HepG2 (cell line): Measurements from ENCODE around the gene ANXA5. TPM values are rescaled to one million over a fixed set of nuclear protein-coding genes. Genes with fewer than 3 reads are reported as not detected.

ENCODE experiments used
- ATM ChIP-seq: fragments of 450-650 bp; IDR thresholded peaks from 2 replicates; pipeline ENCODE4 v1.7.1; 2017; ENCODE audit warnings: mild to moderate bottlenecking, borderline replicate concordance
- DMAP1 ChIP-seq: IDR thresholded peaks from 2 replicates; pipeline ENCODE4 v1.6.1; 2016
- FOSL2 ChIP-seq: sonication (generic); formaldehyde crosslinking; IDR thresholded peaks from 2 replicates; pipeline ENCODE4 v1.4.0; 2020; ENCODE audit warnings: missing genetic modification reagents
- HMGXB4 ChIP-seq, 2 experiments: sonication (generic) in 1 of 2; formaldehyde crosslinking in 1 of 2; IDR thresholded peaks; 2 replicates each; pipeline versions ENCODE4 v1.4.0 to v1.6.1; 2018 to 2020; ENCODE audit warnings: missing genetic modification reagents in 2 of 2, borderline replicate concordance in 1 of 2, low read depth in 1 of 2, mild to moderate bottlenecking in 1 of 2, missing biosample characterization in 1 of 2
- KAT2B ChIP-seq: fragments of 150-350 bp; IDR thresholded peaks from 2 replicates; pipeline ENCODE4 v1.6.1; 2014; ENCODE audit warnings: low read depth, low read length, borderline replicate concordance
- KDM5B ChIP-seq: sonication (generic); formaldehyde crosslinking; IDR thresholded peaks from 2 replicates; pipeline ENCODE4 v1.4.0; 2020; ENCODE audit warnings: missing genetic modification reagents, mild to moderate bottlenecking, borderline replicate concordance
- MED8 ChIP-seq: sonication (generic); formaldehyde crosslinking; IDR thresholded peaks from 2 replicates; pipeline ENCODE4 v1.8.1; 2023; ENCODE audit warnings: mild to moderate bottlenecking, missing genetic modification reagents; ENCODE audit not compliant: insufficient replicate concordance
- MEIS1 ChIP-seq: sonication (generic); formaldehyde crosslinking; IDR thresholded peaks from 2 replicates; pipeline ENCODE4 v1.9.0; 2021; ENCODE audit warnings: mild to moderate bottlenecking, missing genetic modification reagents, moderate library complexity, borderline replicate concordance
- NFIC ChIP-seq: IDR thresholded peaks from 2 replicates; pipeline ENCODE4 v1.6.1; 2012; ENCODE audit warnings: mild to moderate bottlenecking, low read length, inconsistent platforms
- PHB2 ChIP-seq: fragments of 450-650 bp; IDR thresholded peaks from 2 replicates; pipeline ENCODE4 v1.6.1; 2018; ENCODE audit not compliant: partially characterized antibody
- RBM39 ChIP-seq: fragments of 200-400 bp; formaldehyde crosslinking; IDR thresholded peaks from one replicate; pipeline ENCODE4 v1.6.1; 2018; ENCODE audit warnings: antibody characterized with exemption, mild to moderate bottlenecking, low read depth, low read length; ENCODE audit not compliant: poor library complexity, severe bottlenecking
- REL ChIP-seq: sonication (generic); formaldehyde crosslinking; conservative IDR thresholded peaks from 2 replicates; pipeline ENCODE4 v1.8.0; 2022; ENCODE audit warnings: mild to moderate bottlenecking, missing genetic modification reagents, moderate library complexity
- REXO4 ChIP-seq: sonication (generic); formaldehyde crosslinking; IDR thresholded peaks from 2 replicates; pipeline ENCODE4 v1.8.0; 2022; ENCODE audit warnings: missing genetic modification reagents, mild to moderate bottlenecking, borderline replicate concordance
- RORA ChIP-seq: sonication (generic); formaldehyde crosslinking; IDR thresholded peaks from 2 replicates; pipeline ENCODE4 v1.5.0; 2020; ENCODE audit warnings: mild to moderate bottlenecking, missing genetic modification reagents, moderate library complexity
- ZFP62 ChIP-seq: sonication (generic); formaldehyde crosslinking; IDR thresholded peaks from 2 replicates; pipeline ENCODE4 v1.4.0; 2020; ENCODE audit warnings: missing genetic modification reagents
- ZMYM4 ChIP-seq: sonication (generic); formaldehyde crosslinking; IDR thresholded peaks from 2 replicates; pipeline ENCODE4 v1.8.1; 2023; ENCODE audit warnings: mild to moderate bottlenecking, missing genetic modification reagents
- ZNF17 ChIP-seq: sonication (generic); formaldehyde crosslinking; IDR thresholded peaks from 2 replicates; pipeline ENCODE4 v1.5.0; 2020; ENCODE audit warnings: mild to moderate bottlenecking, missing genetic modification reagents
- ZNF367 ChIP-seq: sonication (generic); formaldehyde crosslinking; IDR thresholded peaks from 2 replicates; pipeline ENCODE4 v1.4.0; 2020; ENCODE audit warnings: missing genetic modification reagents, borderline replicate concordance
- ZNF431 ChIP-seq: sonication (generic); formaldehyde crosslinking; IDR thresholded peaks from 2 replicates; pipeline ENCODE4 v1.9.0; 2022; ENCODE audit warnings: missing genetic modification reagents, low read depth, mild to moderate bottlenecking, borderline replicate concordance
- ZNF530 ChIP-seq: sonication (generic); formaldehyde crosslinking; IDR thresholded peaks from 2 replicates; pipeline ENCODE4 v1.5.0; 2020; ENCODE audit warnings: low read depth, mild to moderate bottlenecking, missing genetic modification reagents
- ZSCAN29 ChIP-seq: sonication (generic); formaldehyde crosslinking; conservative IDR thresholded peaks from 2 replicates; pipeline ENCODE4 v1.4.0; 2020; ENCODE audit warnings: mild to moderate bottlenecking, missing genetic modification reagents
- polyA plus RNA-seq, 8 experiments: library from polyadenylated mRNA; depleted of rRNA in 3 of 8; stranded (reverse) in 7 of 8; unstranded in 1 of 8; fragments of >200 nt; fragmentation: Illumina TruSeq in 4 of 8; extraction: Trizol in 4 of 8; gene quantifications; 2 replicates each; pipeline versions ENCODE4 v1.2.1 to v1.2.3, GENCODE V29; 2011 to 2016; ENCODE audit warnings: low read depth in 4 of 8, missing spikeins in 1 of 8, mixed read lengths in 1 of 8; ENCODE audit not compliant: insufficient read depth in 1 of 8
- total RNA-seq, 5 experiments: library from RNA; depleted of rRNA; stranded (reverse); fragments of >200 nt; fragmentation: Illumina TruSeq; extraction: Trizol; gene quantifications; 2 replicates each; pipeline ENCODE4 v1.2.3, GENCODE V29; 2016; ENCODE audit warnings: low read depth in 1 of 5
- TF ChIP-seq, protein P1 (sequence below): sonication (generic); formaldehyde crosslinking; IDR thresholded peaks from 2 replicates; pipeline ENCODE4 v1.4.0; 2020; ENCODE audit warnings: mild to moderate bottlenecking, missing genetic modification reagents, borderline replicate concordance
- TF ChIP-seq, protein P2 (sequence below): sonication (generic); formaldehyde crosslinking; IDR thresholded peaks from 2 replicates; pipeline ENCODE4 v1.4.0; 2020; ENCODE audit warnings: missing genetic modification reagents
- TF ChIP-seq, protein P3 (sequence below): sonication (generic); formaldehyde crosslinking; IDR thresholded peaks from 2 replicates; pipeline ENCODE4 v1.4.0; 2020; ENCODE audit warnings: missing genetic modification reagents

ANXA5 gene
- total and polyA plus RNA-seq, 2 of the 13 experiments (the other 11 are each of a cell fraction or from before 2014, with no cell fraction given), result 209 to 342 TPM

- TF ChIP-seq, protein P1, sequence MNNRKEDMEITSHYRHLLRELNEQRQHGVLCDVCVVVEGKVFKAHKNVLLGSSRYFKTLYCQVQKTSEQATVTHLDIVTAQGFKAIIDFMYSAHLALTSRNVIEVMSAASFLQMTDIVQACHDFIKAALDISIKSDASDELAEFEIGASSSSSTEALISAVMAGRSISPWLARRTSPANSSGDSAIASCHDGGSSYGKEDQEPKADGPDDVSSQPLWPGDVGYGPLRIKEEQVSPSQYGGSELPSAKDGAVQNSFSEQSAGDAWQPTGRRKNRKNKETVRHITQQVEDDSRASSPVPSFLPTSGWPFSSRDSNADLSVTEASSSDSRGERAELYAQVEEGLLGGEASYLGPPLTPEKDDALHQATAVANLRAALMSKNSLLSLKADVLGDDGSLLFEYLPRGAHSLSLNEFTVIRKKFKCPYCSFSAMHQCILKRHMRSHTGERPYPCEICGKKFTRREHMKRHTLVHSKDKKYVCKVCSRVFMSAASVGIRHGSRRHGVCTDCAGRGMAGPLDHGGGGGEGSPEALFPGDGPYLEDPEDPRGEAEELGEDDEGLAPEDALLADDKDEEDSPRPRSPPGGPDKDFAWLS (CRISPR knock-in tag), result 0 out of 2 replicates have a peak, but pooled peaks have one; percentile 34
- TF ChIP-seq REL (CRISPR knock-in tag) (no peak), DMAP1 (CRISPR knock-in tag) (peak; percentile 88), ZNF530 (CRISPR knock-in tag) (no peak), ZNF431 (CRISPR knock-in tag) (no peak), ZFP62 (CRISPR knock-in tag) (no peak), ZMYM4 (no peak), RORA (CRISPR knock-in tag) (no peak), ATM (no peak), RBM39 (no peak), REXO4 (CRISPR knock-in tag) (no peak), KAT2B (no peak), PHB2 (no peak), MEIS1 (CRISPR knock-in tag) (no peak), ZNF367 (CRISPR knock-in tag) (no peak), KDM5B (CRISPR knock-in tag) (peak; percentile 40; the same call in 1 of the 2 replicates), HMGXB4 (CRISPR knock-in tag; IDR thresholded peaks at IDR 0.05; ENCODE audit: borderline replicate concordance in 1 of 2, low read depth in 1 of 2) (peak in 1 of 2 experiments; percentile 32; a peak in 3 of 4 replicates), ZNF17 (CRISPR knock-in tag) (0 out of 2 replicates have a peak, but pooled peaks have one; percentile 41), MED8 (CRISPR knock-in tag) (no peak), FOSL2 (CRISPR knock-in tag) (peak; percentile 34; the same call in 1 of the 2 replicates), NFIC (no peak), ZSCAN29 (CRISPR knock-in tag) (no peak)
- TF ChIP-seq, protein P2, sequence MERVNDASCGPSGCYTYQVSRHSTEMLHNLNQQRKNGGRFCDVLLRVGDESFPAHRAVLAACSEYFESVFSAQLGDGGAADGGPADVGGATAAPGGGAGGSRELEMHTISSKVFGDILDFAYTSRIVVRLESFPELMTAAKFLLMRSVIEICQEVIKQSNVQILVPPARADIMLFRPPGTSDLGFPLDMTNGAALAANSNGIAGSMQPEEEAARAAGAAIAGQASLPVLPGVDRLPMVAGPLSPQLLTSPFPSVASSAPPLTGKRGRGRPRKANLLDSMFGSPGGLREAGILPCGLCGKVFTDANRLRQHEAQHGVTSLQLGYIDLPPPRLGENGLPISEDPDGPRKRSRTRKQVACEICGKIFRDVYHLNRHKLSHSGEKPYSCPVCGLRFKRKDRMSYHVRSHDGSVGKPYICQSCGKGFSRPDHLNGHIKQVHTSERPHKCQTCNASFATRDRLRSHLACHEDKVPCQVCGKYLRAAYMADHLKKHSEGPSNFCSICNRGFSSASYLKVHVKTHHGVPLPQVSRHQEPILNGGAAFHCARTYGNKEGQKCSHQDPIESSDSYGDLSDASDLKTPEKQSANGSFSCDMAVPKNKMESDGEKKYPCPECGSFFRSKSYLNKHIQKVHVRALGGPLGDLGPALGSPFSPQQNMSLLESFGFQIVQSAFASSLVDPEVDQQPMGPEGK (CRISPR knock-in tag), result no peak
- TF ChIP-seq, protein P3, sequence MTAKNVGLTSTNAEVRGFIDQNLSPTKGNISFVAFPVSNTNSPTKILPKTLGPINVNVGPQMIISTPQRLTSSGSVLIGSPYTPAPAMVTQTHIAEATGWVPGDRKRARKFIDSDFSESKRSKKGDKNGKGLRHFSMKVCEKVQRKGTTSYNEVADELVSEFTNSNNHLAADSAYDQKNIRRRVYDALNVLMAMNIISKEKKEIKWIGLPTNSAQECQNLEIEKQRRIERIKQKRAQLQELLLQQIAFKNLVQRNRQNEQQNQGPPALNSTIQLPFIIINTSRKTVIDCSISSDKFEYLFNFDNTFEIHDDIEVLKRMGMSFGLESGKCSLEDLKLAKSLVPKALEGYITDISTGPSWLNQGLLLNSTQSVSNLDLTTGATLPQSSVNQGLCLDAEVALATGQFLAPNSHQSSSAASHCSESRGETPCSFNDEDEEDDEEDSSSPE (CRISPR knock-in tag), result peak; percentile 39; the same call in 1 of the 2 replicates
These were observed 605 bp downstream of the ANXA5 start (continued) for GRCh38 chr4:121696170-121696580.
